Trophoblast cell (in vitro differentiated cells and primary cell): ENCODE data around the gene IRF2BP2.
A peak's percentile ranks its signal among the peaks of the same experiment; 100 is the strongest.

ENCODE experiments used
- DNase-seq, 2 donors: peaks; one replicate each; pipeline ENCODE4 v3.0.0-alpha.2; 2016
- H2AFZ ChIP-seq: 2 replicates; pipeline ENCODE4 v1.6.1; 2013; ENCODE audit warnings: low read length, moderate library complexity, mild to moderate bottlenecking; ENCODE audit not compliant: insufficient read depth, poor library complexity
- H2AK5ac ChIP-seq: 2 replicates; pipeline ENCODE4 v1.6.1; 2013; ENCODE audit warnings: mild to moderate bottlenecking, low read length
- H2BK120ac ChIP-seq: 2 replicates; pipeline ENCODE4 v1.6.1; 2013; ENCODE audit warnings: low read length, mild to moderate bottlenecking, moderate library complexity; ENCODE audit not compliant: insufficient read depth, poor library complexity
- H2BK12ac ChIP-seq: 2 replicates; pipeline ENCODE4 v1.6.1; 2013; ENCODE audit warnings: mild to moderate bottlenecking, low read length, moderate library complexity
- H2BK5ac ChIP-seq: 2 replicates; pipeline ENCODE4 v1.6.1; 2013; ENCODE audit warnings: low read length, low read depth, moderate library complexity, mild to moderate bottlenecking; ENCODE audit not compliant: poor library complexity
- H3K14ac ChIP-seq: 2 replicates; pipeline ENCODE4 v1.6.1; 2013; ENCODE audit warnings: mild to moderate bottlenecking, low read length
- H3K18ac ChIP-seq: 2 replicates; pipeline ENCODE4 v1.6.1; 2013; ENCODE audit warnings: mild to moderate bottlenecking, low read length
- H3K23ac ChIP-seq: 2 replicates; pipeline ENCODE4 v1.6.1; 2013; ENCODE audit warnings: low read length
- H3K27ac ChIP-seq: 2 replicates; pipeline ENCODE4 v1.5.1; 2013; ENCODE audit warnings: low read depth, mild to moderate bottlenecking, inconsistent platforms, low read length, moderate library complexity
- H3K27me3 ChIP-seq: 2 replicates; pipeline ENCODE4 v1.6.1; 2013; ENCODE audit warnings: inconsistent platforms, mild to moderate bottlenecking, low read length, moderate library complexity; ENCODE audit not compliant: insufficient read depth
- H3K36me3 ChIP-seq, 2 experiments: 1 replicate in 1 of 2; 2 replicates in 1 of 2; pipeline ENCODE4 v1.6.1; 2013; ENCODE audit warnings: low read length in 2 of 2, mild to moderate bottlenecking in 2 of 2, moderate library complexity in 1 of 2; ENCODE audit not compliant: insufficient read depth in 2 of 2, control insufficient read depth in 1 of 2
- H3K4ac ChIP-seq: 2 replicates; pipeline ENCODE4 v1.6.1; 2013; ENCODE audit warnings: low read depth, mild to moderate bottlenecking, low read length, moderate library complexity
- H3K4me1 ChIP-seq, 2 experiments: 1 replicate in 1 of 2; 2 replicates in 1 of 2; pipeline ENCODE4 v1.6.1; 2013; ENCODE audit warnings: low read length in 2 of 2, mild to moderate bottlenecking in 2 of 2, moderate library complexity in 1 of 2; ENCODE audit not compliant: insufficient read depth in 2 of 2, control insufficient read depth in 1 of 2
- H3K4me2 ChIP-seq: 2 replicates; pipeline ENCODE4 v1.6.1; 2013; ENCODE audit warnings: inconsistent platforms, mild to moderate bottlenecking, low read length, moderate library complexity
- H3K4me3 ChIP-seq: 2 replicates; pipeline ENCODE4 v1.5.1; 2013; ENCODE audit warnings: mild to moderate bottlenecking, low read depth, low read length, inconsistent platforms
- H3K79me1 ChIP-seq: one replicate; pipeline ENCODE4 v1.6.1; 2013; ENCODE audit warnings: low read length
- H3K79me2 ChIP-seq: 2 replicates; pipeline ENCODE4 v1.6.1; 2013; ENCODE audit warnings: low read length, mild to moderate bottlenecking; ENCODE audit not compliant: control insufficient read depth, insufficient read depth, poor library complexity
- H3K9ac ChIP-seq: 2 replicates; pipeline ENCODE4 v1.6.1; 2013; ENCODE audit warnings: mild to moderate bottlenecking, low read length
- H3K9me3 ChIP-seq: 2 replicates; pipeline ENCODE4 v1.6.1; 2013; ENCODE audit warnings: low read depth, mild to moderate bottlenecking, control low read depth, inconsistent platforms, low read length; ENCODE audit not compliant: insufficient read depth
- H4K12ac ChIP-seq: 2 replicates; pipeline ENCODE4 v1.6.1; 2013; ENCODE audit warnings: low read depth, mild to moderate bottlenecking, low read length, moderate library complexity
- H4K8ac ChIP-seq: 2 replicates; pipeline ENCODE4 v1.6.1; 2013; ENCODE audit warnings: low read depth, mild to moderate bottlenecking, low read length, moderate library complexity
- H4K91ac ChIP-seq: one replicate; pipeline ENCODE4 v1.6.1; 2013; ENCODE audit warnings: low read depth, mild to moderate bottlenecking, low read length, moderate library complexity
- WGBS: extraction: QIAGEN DNeasy Blood & Tissue Kit; methylation state at CpG from one replicate; pipeline ENCODE4 v1.1.7; 2013; ENCODE audit warnings: missing lambda C conversion rate; ENCODE audit not compliant: insufficient read length, insufficient coverage; ENCODE audit errors: extremely low coverage; 5-methylcytosine and 5-hydroxymethylcytosine counted together

IRF2BP2 gene

DNA sequence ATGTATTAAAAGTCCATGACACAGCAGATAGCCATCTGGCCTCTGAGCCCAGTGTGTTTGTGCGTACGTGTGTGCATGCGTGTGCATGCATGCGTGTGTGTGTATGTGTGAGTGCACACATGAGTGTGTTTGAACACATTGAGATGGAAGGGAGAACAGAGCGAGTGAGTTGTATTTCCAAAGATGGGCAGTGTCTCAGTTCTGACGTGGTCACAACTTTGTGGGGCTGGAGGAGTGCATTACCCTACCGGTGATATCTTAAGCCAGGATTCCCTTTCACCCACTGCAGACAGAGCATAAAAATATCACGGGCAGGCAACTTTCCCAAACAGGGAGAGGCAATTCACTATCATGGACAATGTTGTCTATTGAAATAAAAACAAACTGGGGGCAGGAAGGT is 27.8 kb downstream of the IRF2BP2 start:
- H3K4me2 ChIP-seq = no peak overlapping the region
- H3K18ac ChIP-seq = no peak overlapping the region
- H3K4me1 ChIP-seq = no peaks in the 10 kb centered on the region
- no peak overlapping the region for H3K14ac ChIP-seq
- no peaks in the 10 kb centered on the region for H3K79me1 ChIP-seq
- no CpG with 5 or more reads among the region's 8 CpGs for WGBS
- no peaks in the 10 kb centered on the region for H3K27me3 ChIP-seq
- no peak overlapping the region for H3K9ac ChIP-seq
- no peak overlapping the region for H2BK12ac ChIP-seq
- no peak overlapping the region for H2AFZ ChIP-seq
- H3K36me3 ChIP-seq = no peaks in the 10 kb centered on the region
- H3K23ac ChIP-seq = no peak overlapping the region
- H3K79me2 ChIP-seq = no peaks in the 10 kb centered on the region
- H3K27ac ChIP-seq = no peak overlapping the region
- H2AK5ac ChIP-seq = no peak overlapping the region
- no peaks in the 10 kb centered on the region for H3K9me3 ChIP-seq
- H2BK120ac ChIP-seq = no peak overlapping the region
- DNase-seq = no peak
- H2BK5ac ChIP-seq = no peak overlapping the region
- H4K12ac ChIP-seq = no peak overlapping the region
- no peak overlapping the region for H4K91ac ChIP-seq
- no peak overlapping the region for H4K8ac ChIP-seq
- H3K4ac ChIP-seq = no peak overlapping the region
- H3K4me3 ChIP-seq = no peak overlapping the region

DNA sequence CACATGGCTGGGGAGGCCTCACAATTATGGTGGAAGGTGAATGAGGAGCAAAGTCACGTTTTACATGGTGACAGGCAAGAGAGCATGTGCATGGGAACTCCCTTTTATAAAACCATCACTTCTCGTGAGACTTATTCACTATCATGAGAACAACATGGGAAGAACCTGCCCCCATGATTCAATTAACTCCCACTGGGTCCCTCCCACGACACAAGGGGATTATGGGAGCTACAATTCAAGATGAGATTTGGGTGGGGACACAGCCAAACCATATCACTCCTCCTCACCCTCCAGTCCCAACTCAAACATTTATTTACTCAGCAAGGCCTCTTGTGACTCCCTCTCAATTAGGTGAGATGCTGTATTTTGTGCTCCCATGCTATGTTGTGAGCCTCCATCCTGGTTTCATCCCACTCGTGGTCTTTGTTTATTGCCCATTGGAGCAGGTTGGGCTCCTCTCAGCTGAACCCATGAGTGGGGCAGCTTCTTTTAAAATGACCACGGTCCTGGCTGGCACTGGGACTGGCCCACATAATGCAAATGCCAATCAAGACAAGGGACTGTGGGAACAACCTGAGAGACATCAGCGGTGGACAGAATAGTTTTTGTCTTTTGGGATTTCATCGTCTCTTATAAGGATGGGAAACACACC is 28.8 kb downstream of the IRF2BP2 start:
- Histone ChIP-seq H2BK120ac (no peak overlapping the region), H2BK5ac (no peak overlapping the region), H4K12ac (no peak overlapping the region), H3K14ac (no peak overlapping the region), H3K4me3 (no peak overlapping the region), H3K4ac (no peak overlapping the region), H3K18ac (no peak overlapping the region), H3K23ac (no peak overlapping the region), H3K9ac (no peak overlapping the region), H4K8ac (no peak overlapping the region), H2AFZ (no peak overlapping the region), H2BK12ac (no peak overlapping the region), H3K9me3 (no peaks in the 10 kb centered on the region), H2AK5ac (no peak overlapping the region), H3K4me1 (no peaks in the 10 kb centered on the region), H3K36me3 (no peaks in the 10 kb centered on the region), H3K27me3 (no peaks in the 10 kb centered on the region), H4K91ac (no peak overlapping the region), H3K79me2 (no peaks in the 10 kb centered on the region), H3K27ac (no peak overlapping the region), H3K4me2 (no peak overlapping the region), H3K79me1 (no peaks in the 10 kb centered on the region)
- no peak for DNase-seq
- no CpG with 5 or more reads among the region's 7 CpGs for WGBS

DNA sequence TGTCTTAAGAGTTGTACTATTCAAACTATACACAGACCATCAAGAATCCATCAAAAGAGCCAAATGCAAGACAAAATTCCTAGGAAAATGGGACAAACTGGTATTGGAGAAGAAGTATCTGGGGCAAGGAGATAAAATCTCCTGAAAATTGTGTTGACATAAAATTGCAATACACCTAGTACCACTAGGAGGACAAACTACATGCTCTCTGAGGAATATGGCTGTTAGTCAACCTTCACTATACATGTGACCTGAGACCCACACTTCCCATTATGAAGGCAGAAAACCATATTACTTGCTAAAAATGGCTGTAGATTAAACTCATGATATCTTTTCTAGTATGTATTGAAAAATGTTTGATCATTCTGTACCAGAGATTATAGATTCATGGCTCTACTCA is 30.0 kb downstream of the IRF2BP2 start:
- Histone ChIP-seq H2AFZ (no peak overlapping the region), H4K91ac (no peak overlapping the region), H2BK120ac (no peak overlapping the region), H3K27ac (no peak overlapping the region), H4K8ac (no peak overlapping the region), H3K14ac (no peak overlapping the region), H3K79me2 (no peaks in the 10 kb centered on the region), H3K23ac (no peak overlapping the region), H3K9ac (no peak overlapping the region), H2AK5ac (no peak overlapping the region), H3K18ac (no peak overlapping the region), H3K36me3 (no peaks in the 10 kb centered on the region), H2BK12ac (no peak overlapping the region), H3K4me2 (no peak overlapping the region), H3K4me3 (no peak overlapping the region), H3K79me1 (peaks cover 2% of the 10 kb centered on the region), H3K4me1 (no peaks in the 10 kb centered on the region), H3K9me3 (no peaks in the 10 kb centered on the region), H3K27me3 (no peaks in the 10 kb centered on the region), H2BK5ac (no peak overlapping the region), H3K4ac (no peak overlapping the region), H4K12ac (no peak overlapping the region)
- peak in 1 of 2 donors; percentile 67 for DNase-seq

DNA sequence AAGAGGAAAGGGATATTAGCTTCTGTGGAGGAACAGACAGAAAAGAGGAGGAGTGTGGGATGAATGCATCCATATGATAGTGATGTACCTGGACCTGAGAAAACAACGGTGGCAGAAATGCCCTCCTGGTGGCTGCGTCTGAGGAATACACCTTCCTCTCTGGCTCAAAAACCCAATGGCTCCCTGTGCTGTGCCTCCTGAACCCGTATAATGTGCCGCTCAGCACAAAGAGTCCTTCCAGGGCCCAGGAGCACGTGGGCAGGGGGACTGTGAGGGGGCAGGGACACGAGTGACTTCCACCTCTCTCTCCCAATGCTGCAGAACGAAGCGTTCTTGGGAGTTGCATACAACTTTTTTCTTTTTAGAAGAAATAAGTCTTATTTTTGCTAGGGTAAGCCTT is 31.2 kb downstream of the IRF2BP2 start:
- Histone ChIP-seq H3K23ac (no peak overlapping the region), H3K14ac (no peak overlapping the region), H3K9me3 (no peaks in the 10 kb centered on the region), H3K36me3 (no peaks in the 10 kb centered on the region), H3K27me3 (no peaks in the 10 kb centered on the region), H3K79me1 (peaks cover 2% of the 10 kb centered on the region), H3K4me1 (no peaks in the 10 kb centered on the region), H3K9ac (no peak overlapping the region), H3K4ac (no peak overlapping the region), H4K91ac (no peak overlapping the region), H3K4me3 (no peak overlapping the region), H4K12ac (no peak overlapping the region), H2AFZ (no peak overlapping the region), H2BK12ac (no peak overlapping the region), H4K8ac (no peak overlapping the region), H3K18ac (no peak overlapping the region), H3K4me2 (no peak overlapping the region), H2BK120ac (no peak overlapping the region), H3K79me2 (no peaks in the 10 kb centered on the region), H3K27ac (no peak overlapping the region), H2AK5ac (no peak overlapping the region), H2BK5ac (no peak overlapping the region)
- no CpG with 5 or more reads among the region's 8 CpGs for WGBS
- DNase-seq = no peak
